NOMO-1 (cell line): Measurements from ENCODE around the gene GTF2IRD1.
A peak's percentile ranks its signal among the peaks of the same experiment; 100 is the strongest.

Experiments used
- DNase-seq, 2 experiments: peaks; one replicate each; lab custom pipeline; 2025; ENCODE audit not compliant: unreplicated experiment in 2 of 2; lab: John Stamatoyannopoulos, UW

GTF2IRD1 gene

DNA sequence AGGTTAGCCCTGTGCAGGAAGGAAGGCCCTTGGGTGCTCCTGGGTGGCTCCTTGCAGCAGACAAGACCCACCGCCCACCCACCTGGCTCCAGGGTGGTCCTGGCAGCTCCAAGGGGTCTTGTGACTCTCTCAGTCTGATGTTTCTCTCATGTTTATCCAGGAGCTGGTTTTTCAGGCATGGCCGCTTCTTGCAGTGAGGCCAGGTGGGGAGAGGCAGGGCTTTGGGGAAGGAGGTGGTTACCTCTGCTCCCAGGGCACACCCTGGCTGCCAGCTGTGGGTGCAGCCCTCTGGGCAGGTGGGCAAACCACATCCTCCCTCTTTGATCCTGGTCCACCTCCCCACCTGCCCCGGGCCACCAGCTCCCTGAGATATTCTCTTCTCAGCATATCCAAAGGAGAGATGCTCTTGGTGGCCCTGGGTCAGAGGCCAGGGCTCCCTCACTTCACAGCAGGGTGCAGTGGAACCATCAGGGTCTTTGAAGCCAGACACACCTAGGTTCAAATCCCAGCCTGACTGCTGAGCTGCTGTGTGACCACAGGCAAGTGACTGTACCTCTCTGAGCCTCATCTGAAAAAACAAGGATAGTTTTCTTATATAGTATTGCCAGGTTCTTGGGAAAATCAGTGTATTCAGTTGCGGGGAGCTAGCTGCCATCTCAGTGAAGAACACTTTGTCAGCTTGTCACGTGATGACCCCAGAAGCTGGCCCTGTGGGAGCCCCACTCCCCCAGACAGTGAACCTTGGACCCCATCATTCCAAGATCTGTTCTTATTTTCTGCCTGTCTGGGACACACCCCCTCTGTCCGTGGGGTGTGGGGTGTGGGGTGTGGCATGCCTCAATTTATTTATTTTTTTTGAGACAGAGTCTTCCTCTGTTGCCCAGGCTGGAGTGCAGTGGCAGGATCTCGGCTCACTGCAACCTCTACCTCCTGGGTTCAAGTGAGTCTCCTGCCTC lies 11.5 kb downstream of the GTF2IRD1 start:
- no peak for DNase-seq

- no peak for DNase-seq
These were observed 12.6 kb downstream of the GTF2IRD1 start for GRCh38 chr7:74466196-74466813.

DNA sequence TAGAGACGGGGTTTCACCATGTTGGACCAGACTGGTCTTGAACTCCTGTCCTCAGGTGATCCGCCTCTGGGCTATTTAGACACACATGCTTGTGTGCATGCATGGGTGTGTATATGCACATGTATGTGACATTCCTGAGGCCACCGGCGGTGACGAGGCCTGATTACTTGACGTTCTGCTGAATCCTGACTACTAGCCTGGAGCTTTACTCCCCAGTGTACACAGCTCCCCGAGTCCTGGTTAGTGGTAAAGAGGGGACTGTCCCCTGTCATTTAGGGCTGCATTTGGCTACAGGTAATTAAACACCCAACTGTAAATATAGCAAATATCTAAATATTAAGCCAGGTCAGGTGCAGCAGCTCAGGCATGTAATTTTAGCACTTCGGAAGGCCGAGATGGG lies 14.2 kb downstream of the GTF2IRD1 start:
- DNase-seq = no peak

GRCh38 chr7:74470504-74470903 lies 16.8 kb downstream of the GTF2IRD1 start:
- DNase-seq = no peak

DNA sequence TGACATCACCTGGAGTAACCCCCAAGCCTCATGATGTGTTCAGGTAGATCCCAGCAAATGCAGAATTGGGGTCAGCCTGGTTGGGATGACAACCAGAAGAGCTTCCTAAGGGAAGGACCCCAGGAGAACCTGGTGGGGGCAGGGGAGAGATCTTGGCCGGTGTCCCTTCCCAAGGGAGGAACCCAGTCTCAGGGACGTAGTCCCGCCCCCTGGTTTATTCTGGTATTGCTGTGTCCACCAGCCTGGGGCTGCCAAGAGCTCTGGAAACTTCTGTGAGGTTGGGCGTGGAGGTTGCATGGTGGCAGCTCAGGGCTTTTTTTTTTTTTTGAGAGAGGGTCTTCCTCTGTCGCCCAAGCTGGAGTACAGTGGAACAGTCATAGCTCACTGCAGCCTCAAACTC lies 19.4 kb downstream of the GTF2IRD1 start:
- no peak for DNase-seq

GRCh38 chr7:74474271-74474865 lies 20.7 kb downstream of the GTF2IRD1 start:
- no peak for DNase-seq

GRCh38 chr7:74475243-74475986 lies 21.7 kb downstream of the GTF2IRD1 start:
- DNase-seq = no peak

DNA sequence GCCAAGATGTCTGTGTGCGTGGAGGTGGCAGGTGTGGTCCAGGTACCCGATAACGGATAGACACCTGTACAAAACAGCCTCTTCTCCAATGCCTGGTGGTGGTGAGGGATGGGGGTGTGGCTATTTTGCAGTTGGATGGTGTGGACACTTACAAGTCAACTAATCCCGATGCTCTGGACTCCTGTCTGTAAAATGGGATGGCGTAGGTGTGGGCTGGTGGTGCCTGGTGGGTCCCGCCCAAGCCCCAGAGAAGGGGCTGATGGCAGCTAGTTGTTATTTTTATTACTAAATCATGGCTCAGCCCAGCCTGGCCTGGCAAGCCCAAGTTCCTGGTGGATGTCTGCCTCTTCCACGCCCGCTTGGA lies 22.3 kb downstream of the GTF2IRD1 start:
- no peak for DNase-seq

DNA sequence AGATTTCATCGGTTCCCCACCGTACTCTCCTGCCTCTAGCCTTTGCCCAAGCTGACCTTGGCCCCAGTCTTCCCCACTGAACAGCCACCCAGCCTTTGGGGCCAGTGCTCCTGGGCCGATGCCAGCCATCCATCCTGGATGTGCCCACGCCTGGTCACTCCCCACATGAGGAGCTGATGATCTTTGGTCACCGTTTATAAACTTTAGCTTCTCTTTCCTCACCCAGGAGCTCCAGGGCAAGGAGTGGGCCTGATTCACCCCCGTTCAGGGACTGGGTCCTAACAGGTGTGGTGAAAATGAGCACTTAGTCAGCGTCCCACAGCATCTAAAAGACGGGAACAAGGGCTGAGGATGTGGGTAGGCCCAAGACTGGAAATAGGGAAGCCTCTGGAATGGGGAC lies 22.9 kb downstream of the GTF2IRD1 start:
- DNase-seq = no peak

DNA sequence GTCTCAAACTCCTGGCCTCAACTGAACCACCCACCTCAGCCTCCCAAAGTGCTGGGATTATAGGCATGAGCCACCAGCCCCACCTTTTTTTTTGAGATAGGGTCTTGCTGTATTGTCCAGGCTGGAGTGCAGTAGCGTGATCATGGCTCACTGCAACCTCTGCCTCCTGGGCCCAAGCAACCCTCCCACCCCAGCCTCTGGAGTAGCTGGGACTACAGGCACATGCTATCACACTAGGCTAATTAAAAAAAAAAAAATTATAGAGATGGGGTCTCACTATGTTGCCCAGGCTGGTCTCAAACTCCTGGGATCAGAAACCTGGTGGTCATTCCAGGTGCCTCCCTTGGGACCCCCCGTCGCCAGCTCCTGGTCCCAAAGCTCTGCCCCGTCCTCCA lies 25.0 kb downstream of the GTF2IRD1 start:
- no peak for DNase-seq

DNA sequence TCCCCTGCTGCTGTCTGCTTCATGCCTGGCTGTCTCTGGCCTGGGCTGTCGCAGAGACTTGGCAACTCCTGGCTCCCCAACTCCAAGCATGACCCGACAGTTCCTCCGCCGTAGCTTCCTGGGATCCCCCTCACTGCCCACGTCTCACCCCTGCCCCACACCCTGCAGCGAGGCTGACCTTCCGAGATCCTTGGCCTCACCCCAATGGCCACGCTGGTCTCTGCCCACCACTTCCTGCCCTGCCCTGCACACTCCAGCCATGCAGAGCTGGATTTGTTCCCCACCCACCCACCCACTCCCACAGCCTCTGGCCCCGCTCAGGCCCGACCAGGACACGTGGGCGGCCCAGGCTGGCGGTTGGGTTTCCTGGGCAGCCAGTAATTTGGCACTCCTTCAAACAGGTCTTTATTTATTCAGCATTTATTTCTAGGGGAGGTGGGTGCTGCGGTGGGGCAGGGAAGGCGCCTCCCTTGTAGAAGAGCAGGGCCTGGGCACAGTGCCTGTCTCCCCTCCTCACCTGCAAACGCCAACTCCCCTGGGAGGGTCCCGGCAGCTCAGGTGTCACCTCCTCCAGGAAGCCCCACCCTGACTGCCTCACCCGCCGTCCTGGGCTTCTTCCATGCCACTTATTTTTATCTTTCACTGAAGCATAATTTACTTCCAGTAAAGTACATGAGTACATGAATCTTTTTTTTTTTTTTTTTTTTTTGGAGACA lies 25.5 kb downstream of the GTF2IRD1 start:
- DNase-seq = no peak

DNA sequence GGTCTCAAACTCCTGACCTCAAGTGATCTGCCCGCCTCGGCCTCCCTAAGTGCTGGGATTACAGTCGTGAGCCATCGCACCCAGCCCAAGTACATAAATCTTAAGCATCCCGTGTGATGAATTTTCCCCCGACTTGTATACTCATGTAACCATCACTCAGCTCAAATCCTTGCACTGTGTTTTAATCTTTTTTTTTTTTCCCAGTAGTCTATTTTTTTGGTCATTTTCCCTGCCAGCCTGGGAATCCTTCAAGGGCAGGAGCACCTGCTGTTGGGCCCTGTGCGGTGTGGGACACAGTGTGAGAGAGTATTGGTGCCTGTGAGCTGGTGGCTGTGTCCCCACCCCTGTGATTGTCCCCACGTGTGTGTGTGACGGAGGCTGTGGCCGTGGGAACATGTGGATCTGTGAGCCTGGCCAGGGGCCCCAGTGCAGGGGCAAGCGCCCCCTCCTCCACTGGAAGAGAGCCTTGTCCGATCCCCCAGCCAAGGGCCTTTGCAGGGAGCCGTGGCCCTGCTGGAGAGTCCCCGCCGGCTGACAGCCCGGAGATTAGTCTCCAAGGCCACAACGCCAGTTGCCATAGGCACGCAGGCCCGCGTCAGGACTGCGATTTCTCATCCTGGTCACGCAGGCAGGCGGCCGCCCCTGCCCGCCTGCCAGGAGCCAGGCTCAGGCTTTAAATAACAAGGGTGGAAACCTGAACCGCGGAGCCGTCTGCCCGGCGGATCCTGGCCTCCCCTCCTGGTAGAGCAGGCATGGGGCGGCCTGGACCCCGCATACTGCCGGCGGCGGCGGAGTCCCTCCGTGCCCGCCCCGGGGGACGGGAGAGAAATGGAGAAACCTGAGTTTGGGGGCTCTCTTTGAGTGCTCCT lies 26.5 kb downstream of the GTF2IRD1 start:
- DNase-seq = no peak

DNA sequence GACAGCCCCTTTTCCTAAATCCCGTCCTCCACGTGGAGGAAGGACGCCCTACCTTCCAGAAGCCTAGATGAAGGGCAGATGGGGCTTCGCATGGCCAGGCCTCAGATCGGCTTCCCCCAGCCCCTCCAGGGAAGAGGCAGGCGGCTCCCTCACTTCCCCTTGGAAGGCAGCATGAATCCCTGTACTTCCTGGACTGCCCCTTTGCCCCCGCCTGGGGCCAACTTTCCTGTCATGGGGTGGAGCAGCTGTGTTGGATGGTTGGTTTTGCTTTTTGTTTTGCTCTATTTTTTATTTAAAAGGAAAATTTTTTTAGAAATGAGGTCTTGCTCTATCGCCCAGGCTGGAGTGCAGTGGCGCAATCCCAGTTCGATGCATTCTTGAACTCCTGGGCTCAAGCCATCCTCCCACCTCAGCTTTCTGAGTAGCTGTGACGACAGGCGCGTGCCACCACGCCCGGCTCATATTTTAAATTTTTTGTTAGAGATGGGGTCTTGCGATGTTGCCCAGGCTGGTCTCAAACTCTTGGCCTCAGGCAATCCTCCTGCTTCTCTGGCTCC lies 27.2 kb downstream of the GTF2IRD1 start:
- DNase-seq = no peak

- no peak for DNase-seq
These were observed 27.9 kb downstream of the GTF2IRD1 start for GRCh38 chr7:74481458-74482196.

GRCh38 chr7:74482197-74482467 lies 28.4 kb downstream of the GTF2IRD1 start:
- DNase-seq = no peak

- peak; percentile 66 to 76 for DNase-seq
These were observed 29.1 kb downstream of the GTF2IRD1 start for GRCh38 chr7:74482629-74483401.

GRCh38 chr7:74483402-74484336 lies 30.0 kb downstream of the GTF2IRD1 start:
- DNase-seq = no peak
